ENCODE data around the gene SMIM8. TPM values are rescaled to one million over a fixed set of nuclear protein-coding genes. Genes with fewer than 3 reads are reported as not detected.

SMIM8 gene
- total RNA-seq: 5.5 TPM in 2 replicates

DNA sequence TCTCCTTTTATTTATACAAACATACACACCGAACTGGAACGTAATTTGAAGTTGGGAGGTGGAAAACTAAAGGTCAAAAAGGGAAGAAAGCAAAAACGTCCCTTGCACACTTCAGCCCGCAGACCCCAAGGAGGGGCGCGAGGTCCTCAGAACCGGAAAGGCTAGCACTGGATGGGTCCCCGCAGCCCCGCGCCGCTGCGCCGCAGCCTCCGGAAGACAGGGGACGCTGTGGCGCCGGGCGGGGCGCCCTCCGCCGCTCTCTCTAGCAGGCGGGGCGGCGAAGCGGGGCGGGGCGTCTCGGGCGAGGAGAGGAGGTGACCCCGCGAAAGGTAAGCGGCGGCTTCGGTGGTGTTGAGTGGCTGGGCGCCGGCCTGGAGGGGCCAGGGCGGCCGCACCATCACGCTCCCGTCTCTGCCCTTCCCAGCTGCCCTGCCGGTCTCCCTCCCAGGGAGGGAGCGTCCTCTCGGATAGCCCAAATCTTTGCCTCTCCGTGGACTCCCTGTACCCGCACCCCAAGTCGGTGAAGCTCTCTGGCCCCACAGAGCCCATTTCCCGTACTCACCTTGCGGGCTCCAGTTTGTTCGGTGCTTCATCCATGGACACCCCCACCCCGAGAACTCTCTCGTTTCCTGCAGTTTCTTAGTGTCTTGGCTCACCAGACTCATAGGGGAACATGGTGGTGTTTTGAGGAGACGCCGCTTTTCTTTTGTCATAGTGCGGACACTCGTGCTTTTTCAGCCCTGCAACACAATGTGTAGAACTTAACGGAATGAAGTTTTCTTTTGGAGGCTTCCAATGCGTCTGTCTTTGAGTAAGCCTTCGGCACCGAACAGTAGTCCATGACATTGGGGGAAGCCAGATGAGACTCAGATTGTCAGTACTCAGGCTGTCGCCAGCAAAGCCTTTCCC, at the start of gene SMIM8:
SMIM8 (plus strand) TSS at position 285 of the 909 bp plus-strand sequence. CDS start 14,444 bp downstream, outside the sequence.

DNA sequence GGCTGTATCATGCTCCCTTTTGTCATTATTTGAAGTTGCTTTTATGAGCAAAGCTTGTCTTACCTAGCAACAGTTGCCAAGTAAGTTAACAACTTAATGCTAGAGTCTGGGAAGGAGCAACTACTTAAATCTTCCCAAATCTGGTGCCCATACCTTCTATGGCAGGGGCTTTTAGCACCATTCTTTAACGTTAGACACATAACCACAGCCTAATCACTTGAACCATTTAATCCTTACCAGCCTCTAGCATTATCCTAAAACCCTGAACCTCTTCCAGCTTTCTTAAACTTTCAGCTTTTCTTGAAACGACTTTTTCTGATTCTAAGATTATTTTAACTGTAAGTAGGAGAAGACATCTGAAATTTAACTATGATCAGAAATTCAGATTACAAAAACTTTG, 22.3 kb downstream of the SMIM8 start, which contains the start of gene C6orf163:
C6orf163 (plus strand) TSS at position 83 of the 400 bp plus-strand sequence; CDS start at position 370, 287 bp downstream.

Other genes starting within 250 kb of the SMIM8 start
- not detected in 2 replicates for gene CGA, start 227.5 kb upstream of the SMIM8 start, total RNA-seq
- gene ZNF292, start 167.0 kb upstream of the SMIM8 start, total RNA-seq: 18.8 and 30.9 TPM in 2 replicates
- gene GJB7, start 6.7 kb downstream of the SMIM8 start, total RNA-seq: not detected in 2 replicates
- 0.32 and 0.46 TPM in 2 replicates for gene C6orf163, start 22.2 kb downstream of the SMIM8 start, total RNA-seq
- gene CFAP206, start 85.4 kb downstream of the SMIM8 start, total RNA-seq: 0.30 and 0.65 TPM in 2 replicates
- gene SLC35A1, start 150.4 kb downstream of the SMIM8 start, total RNA-seq: 19.8 and 35.0 TPM in 2 replicates

Measured in epithelial cell of umbilical artery (primary cell).